SK-N-MC (cell line): ENCODE measurements around the gene ABLIM3.

Experiments
- DNase-seq: peaks from one replicate; pipeline ENCODE4 v3.0.0-alpha.2; 2011; ENCODE audit warnings: low read depth, low spot score
- H3K27ac ChIP-seq: fragments of 200-600 bp; sonication (generic); 2 replicates; pipeline ENCODE4 v1.5.1; 2016; ENCODE audit warnings: mixed run types
- H3K36me3 ChIP-seq: fragments of 200-600 bp; sonication (generic); 2 replicates; pipeline ENCODE4 v1.6.1; 2017; ENCODE audit warnings: antibody characterized with exemption, low read length, mixed read lengths; ENCODE audit not compliant: insufficient read depth
- H3K4me3 ChIP-seq: fragments of 200-600 bp; sonication (generic); 2 replicates; pipeline ENCODE4 v1.5.1; 2016
- H3K9ac ChIP-seq: fragments of 200-600 bp; sonication (generic); 2 replicates; pipeline ENCODE4 v1.8.0; 2017; ENCODE audit warnings: mixed run types, mixed read lengths; ENCODE audit not compliant: insufficient read length
- H3K9me3 ChIP-seq: fragments of 200-600 bp; sonication (generic); 2 replicates; pipeline ENCODE4 v1.6.1; 2017; ENCODE audit warnings: low read depth, mild to moderate bottlenecking, antibody characterized with exemption, low read length, moderate library complexity, mixed read lengths
- EZH2 ChIP-seq: fragments of 200-600 bp; sonication (generic); IDR thresholded peaks from one replicate; pipeline ENCODE4 v1.6.1; 2017; ENCODE audit warnings: antibody characterized with exemption
- FOXP2 ChIP-seq: optimal IDR thresholded peaks from 2 replicates; pipeline ENCODE3; 2011; ENCODE audit warnings: mild to moderate bottlenecking, moderate library complexity; ENCODE audit not compliant: insufficient read depth; ENCODE audit errors: extremely low read length, control extremely low read depth
- POLR2AphosphoS5 ChIP-seq: IDR thresholded peaks from 2 replicates; pipeline ENCODE4 v1.6.1; 2012; ENCODE audit warnings: mild to moderate bottlenecking, low read depth, low read length, borderline replicate concordance

Gene ABLIM3

GRCh38 chr5:149239917-149240316 lies 98.6 kb downstream of the ABLIM3 start:
- Histone ChIP-seq H3K9ac (no peak overlapping the region), H3K36me3 (no peaks in the 10 kb centered on the region), H3K4me3 (no peak overlapping the region), H3K27ac (no peak overlapping the region), H3K9me3 (no peaks in the 10 kb centered on the region)
- TF ChIP-seq POLR2AphosphoS5 = no peak
- TF ChIP-seq EZH2 = no peak
- no peak for TF ChIP-seq FOXP2
- no peak for DNase-seq

- no peak overlapping the region for H3K9ac ChIP-seq
- H3K9me3 ChIP-seq = no peaks in the 10 kb centered on the region
- no peak for DNase-seq
- no peaks in the 10 kb centered on the region for H3K36me3 ChIP-seq
- no peak overlapping the region for H3K27ac ChIP-seq
- no peak for TF ChIP-seq EZH2
- no peak for TF ChIP-seq FOXP2
- no peak for TF ChIP-seq POLR2AphosphoS5
- H3K4me3 ChIP-seq = no peak overlapping the region
Measured at GRCh38 chr5:149240354-149240998, 99.2 kb downstream of the ABLIM3 start.

GRCh38 chr5:149242339-149242738 lies 101.0 kb downstream of the ABLIM3 start:
- no peak for DNase-seq
- H3K9me3 ChIP-seq = no peaks in the 10 kb centered on the region
- H3K9ac ChIP-seq = no peak overlapping the region
- H3K36me3 ChIP-seq = no peaks in the 10 kb centered on the region
- TF ChIP-seq FOXP2 (no peak), EZH2 (no peak), POLR2AphosphoS5 (no peak)
- H3K27ac ChIP-seq = no peak overlapping the region
- no peak overlapping the region for H3K4me3 ChIP-seq

GRCh38 chr5:149246906-149247305 lies 105.6 kb downstream of the ABLIM3 start:
- H3K4me3 ChIP-seq = no peak overlapping the region
- no peak overlapping the region for H3K9ac ChIP-seq
- DNase-seq = no peak
- TF ChIP-seq POLR2AphosphoS5 = no peak
- TF ChIP-seq FOXP2 = no peak
- TF ChIP-seq EZH2 = no peak
- H3K9me3 ChIP-seq = no peaks in the 10 kb centered on the region
- H3K27ac ChIP-seq = no peak overlapping the region
- no peaks in the 10 kb centered on the region for H3K36me3 ChIP-seq

GRCh38 chr5:149247726-149248125 lies 106.4 kb downstream of the ABLIM3 start:
- no peak overlapping the region for H3K27ac ChIP-seq
- no peak for DNase-seq
- H3K36me3 ChIP-seq = no peaks in the 10 kb centered on the region
- H3K9me3 ChIP-seq = no peaks in the 10 kb centered on the region
- no peak overlapping the region for H3K4me3 ChIP-seq
- H3K9ac ChIP-seq = no peak overlapping the region
- TF ChIP-seq EZH2 = no peak
- no peak for TF ChIP-seq FOXP2
- no peak for TF ChIP-seq POLR2AphosphoS5

- TF ChIP-seq POLR2AphosphoS5 = no peak
- TF ChIP-seq EZH2 = no peak
- TF ChIP-seq FOXP2 = no peak
- Histone ChIP-seq H3K4me3 (no peak overlapping the region), H3K36me3 (no peaks in the 10 kb centered on the region), H3K9me3 (no peaks in the 10 kb centered on the region), H3K9ac (no peak overlapping the region), H3K27ac (no peak overlapping the region)
- no peak for DNase-seq
Measured at GRCh38 chr5:149251546-149251945, 110.3 kb downstream of the ABLIM3 start.

- H3K4me3 ChIP-seq = no peak overlapping the region
- no peaks in the 10 kb centered on the region for H3K36me3 ChIP-seq
- H3K9ac ChIP-seq = no peak overlapping the region
- no peaks in the 10 kb centered on the region for H3K9me3 ChIP-seq
- H3K27ac ChIP-seq = no peak overlapping the region
- no peak for DNase-seq
- TF ChIP-seq FOXP2 (no peak), EZH2 (no peak), POLR2AphosphoS5 (no peak)
Measured at GRCh38 chr5:149254506-149254905, 113.2 kb downstream of the ABLIM3 start.

GRCh38 chr5:149256451-149256850 lies 115.2 kb downstream of the ABLIM3 start:
- no peak overlapping the region for H3K27ac ChIP-seq
- DNase-seq = no peak
- no peak overlapping the region for H3K4me3 ChIP-seq
- H3K9me3 ChIP-seq = no peaks in the 10 kb centered on the region
- TF ChIP-seq POLR2AphosphoS5 (no peak), EZH2 (no peak), FOXP2 (no peak)
- H3K9ac ChIP-seq = no peak overlapping the region
- no peaks in the 10 kb centered on the region for H3K36me3 ChIP-seq

GRCh38 chr5:149257131-149257530 lies 115.8 kb downstream of the ABLIM3 start:
- no peaks in the 10 kb centered on the region for H3K9me3 ChIP-seq
- H3K4me3 ChIP-seq = no peak overlapping the region
- no peak for DNase-seq
- H3K9ac ChIP-seq = no peak overlapping the region
- H3K36me3 ChIP-seq = no peaks in the 10 kb centered on the region
- no peak overlapping the region for H3K27ac ChIP-seq
- TF ChIP-seq POLR2AphosphoS5 = no peak
- no peak for TF ChIP-seq FOXP2
- TF ChIP-seq EZH2 = no peak
